LoVo (cell line): Measurements from ENCODE around the gene WNT1.

ENCODE experiments used
- DNase-seq: peaks from one replicate; pipeline ENCODE4 v3.0.0-alpha.2; 2016; ENCODE audit warnings: low spot score

The WNT1 gene

GRCh38 chr12:49028666-49029275 lies 50.6 kb downstream of the WNT1 start:
- DNase-seq, result no peak

- DNase-seq, result no peak
Measured at GRCh38 chr12:49030119-49030518, 52.0 kb downstream of the WNT1 start.

GRCh38 chr12:49030714-49031572 lies 52.8 kb downstream of the WNT1 start:
- DNase-seq, result no peak

GRCh38 chr12:49031573-49032161 lies 53.5 kb downstream of the WNT1 start:
- DNase-seq, result no peak
